RKO (cell line): ENCODE measurements around the gene DCDC2C.
A peak's percentile ranks its signal among the peaks of the same experiment; 100 is the strongest.
"Not testable (repeated sequence)": the region's sequence is repeated elsewhere in the genome, so short reads cannot be mapped to it uniquely, and the experiment has no call there.

ENCODE experiments used
- DNase-seq: peaks from one replicate; pipeline ENCODE4 v3.0.0-alpha.2; 2016; ENCODE audit warnings: low spot score

The DCDC2C gene

GRCh38 chr2:3777966-3778365, 74.6 kb downstream of the DCDC2C start:
- no peak for DNase-seq

GRCh38 chr2:3778851-3779495, 75.6 kb downstream of the DCDC2C start:
- no peak for DNase-seq

GRCh38 chr2:3779496-3780049, 76.2 kb downstream of the DCDC2C start:
- no peak for DNase-seq

- peak; percentile 78 for DNase-seq
These were observed 77.4 kb downstream of the DCDC2C start for GRCh38 chr2:3780477-3781402.

GRCh38 chr2:3784731-3785130, 81.4 kb downstream of the DCDC2C start:
- DNase-seq: no peak

GRCh38 chr2:3785220-3785889, 82.0 kb downstream of the DCDC2C start:
- peak; percentile 75 for DNase-seq

GRCh38 chr2:3785890-3786273, 82.5 kb downstream of the DCDC2C start:
- no peak for DNase-seq

GRCh38 chr2:3787768-3788167, 84.4 kb downstream of the DCDC2C start:
- no peak for DNase-seq

- DNase-seq: peak; percentile 43
These were observed 85.9 kb downstream of the DCDC2C start for GRCh38 chr2:3789256-3789655.

- no peak for DNase-seq
These were observed 89.9 kb downstream of the DCDC2C start for GRCh38 chr2:3793249-3793648.

GRCh38 chr2:3801506-3801905, 98.1 kb downstream of the DCDC2C start:
- no peak for DNase-seq

- peak; percentile 55 for DNase-seq
These were observed 102.0 kb downstream of the DCDC2C start for GRCh38 chr2:3805201-3805939.

GRCh38 chr2:3806168-3806567, 102.8 kb downstream of the DCDC2C start:
- DNase-seq: no peak

- no peak for DNase-seq
These were observed 103.4 kb downstream of the DCDC2C start for GRCh38 chr2:3806730-3807129.

GRCh38 chr2:3807853-3808252, 104.5 kb downstream of the DCDC2C start:
- no peak for DNase-seq

GRCh38 chr2:3814706-3815245, 111.4 kb downstream of the DCDC2C start:
- DNase-seq: no peak

- not testable (repeated sequence) for DNase-seq
These were observed 113.8 kb downstream of the DCDC2C start for GRCh38 chr2:3817144-3817543.

- DNase-seq: no peak
These were observed 120.4 kb downstream of the DCDC2C start for GRCh38 chr2:3823748-3824147.

GRCh38 chr2:3827673-3828575, 124.5 kb downstream of the DCDC2C start:
- DNase-seq: peak; percentile 33

GRCh38 chr2:3830796-3831195, 127.4 kb downstream of the DCDC2C start:
- no peak for DNase-seq
